ENCODE results near the gene CETP.

DNA sequence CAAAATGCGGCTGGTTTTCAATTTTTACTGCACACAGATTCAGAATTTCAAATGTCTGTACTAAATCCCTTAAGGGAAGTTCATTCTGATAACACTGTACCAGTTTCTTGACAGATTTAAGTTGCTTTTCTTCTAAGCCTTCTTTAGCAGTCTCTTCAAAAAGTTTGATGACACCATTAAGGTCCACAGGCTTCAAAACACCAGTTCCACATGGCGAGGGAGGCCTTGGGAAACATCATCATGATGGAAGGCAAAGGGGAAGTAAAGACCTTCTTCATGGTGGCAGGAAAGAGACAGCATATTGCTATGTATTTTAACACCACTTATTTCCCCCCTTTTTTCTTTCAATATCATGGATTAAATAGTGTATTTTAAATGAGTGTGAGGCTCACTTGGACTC, 52.2 kb downstream of the CETP start:
- TF ChIP-seq POLR2A (IDR thresholded peaks at IDR 0.05) (no peak), POLR2AphosphoS5 (IDR thresholded peaks at IDR 0.05) (no peak)
- TF ChIP-seq, protein P1, sequence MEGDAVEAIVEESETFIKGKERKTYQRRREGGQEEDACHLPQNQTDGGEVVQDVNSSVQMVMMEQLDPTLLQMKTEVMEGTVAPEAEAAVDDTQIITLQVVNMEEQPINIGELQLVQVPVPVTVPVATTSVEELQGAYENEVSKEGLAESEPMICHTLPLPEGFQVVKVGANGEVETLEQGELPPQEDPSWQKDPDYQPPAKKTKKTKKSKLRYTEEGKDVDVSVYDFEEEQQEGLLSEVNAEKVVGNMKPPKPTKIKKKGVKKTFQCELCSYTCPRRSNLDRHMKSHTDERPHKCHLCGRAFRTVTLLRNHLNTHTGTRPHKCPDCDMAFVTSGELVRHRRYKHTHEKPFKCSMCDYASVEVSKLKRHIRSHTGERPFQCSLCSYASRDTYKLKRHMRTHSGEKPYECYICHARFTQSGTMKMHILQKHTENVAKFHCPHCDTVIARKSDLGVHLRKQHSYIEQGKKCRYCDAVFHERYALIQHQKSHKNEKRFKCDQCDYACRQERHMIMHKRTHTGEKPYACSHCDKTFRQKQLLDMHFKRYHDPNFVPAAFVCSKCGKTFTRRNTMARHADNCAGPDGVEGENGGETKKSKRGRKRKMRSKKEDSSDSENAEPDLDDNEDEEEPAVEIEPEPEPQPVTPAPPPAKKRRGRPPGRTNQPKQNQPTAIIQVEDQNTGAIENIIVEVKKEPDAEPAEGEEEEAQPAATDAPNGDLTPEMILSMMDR (IDR thresholded peaks at IDR 0.05): no peak
